HepG2 (cell line): ENCODE results near the gene SYNE1. TPM values are rescaled to one million over a fixed set of nuclear protein-coding genes. Genes with fewer than 3 reads are reported as not detected.
A peak's percentile ranks its signal among the peaks of the same experiment; 100 is the strongest.

Experiments used
- BHLHE40 ChIP-seq: IDR thresholded peaks from 2 replicates; pipeline ENCODE4 v1.6.1; 2011; ENCODE audit warnings: low read length, improper control_type of control experiment
- CENPBD1 ChIP-seq: sonication (generic); formaldehyde crosslinking; IDR thresholded peaks from 2 replicates; pipeline ENCODE4 v1.8.0; 2022; ENCODE audit warnings: missing genetic modification reagents, low read depth, mild to moderate bottlenecking, borderline replicate concordance
- FOSL1 ChIP-seq: sonication (generic); formaldehyde crosslinking; IDR thresholded peaks from 2 replicates; pipeline ENCODE4 v1.9.0; 2021; ENCODE audit warnings: missing genetic modification reagents, borderline replicate concordance
- GPN1 ChIP-seq: sonication (generic); formaldehyde crosslinking; IDR thresholded peaks from 2 replicates; pipeline ENCODE4 v1.5.1; 2020; ENCODE audit warnings: missing genetic modification reagents, borderline replicate concordance
- HNRNPUL1 ChIP-seq: fragments of 200-400 bp; formaldehyde crosslinking; IDR thresholded peaks from 2 replicates; pipeline ENCODE4 v1.6.1; 2017; ENCODE audit warnings: low read depth, mild to moderate bottlenecking, low read length, moderate library complexity
- KMT2B ChIP-seq: IDR thresholded peaks from 2 replicates; pipeline ENCODE4 v1.6.1; 2016; ENCODE audit warnings: missing genetic modification reagents, missing compliant biosample characterization
- MLX ChIP-seq: IDR thresholded peaks from 2 replicates; pipeline ENCODE4 v1.6.1; 2016
- PAWR ChIP-seq: sonication (generic); formaldehyde crosslinking; IDR thresholded peaks from 2 replicates; pipeline ENCODE4 v1.4.0; 2020; ENCODE audit warnings: missing genetic modification reagents, mild to moderate bottlenecking, borderline replicate concordance
- SMYD3 ChIP-seq: sonication (generic); formaldehyde crosslinking; IDR thresholded peaks from 2 replicates; pipeline ENCODE4 v1.8.1; 2023; ENCODE audit warnings: mild to moderate bottlenecking, missing genetic modification reagents
- SOX5 ChIP-seq: IDR thresholded peaks from 2 replicates; pipeline ENCODE4 v1.6.1; 2016; ENCODE audit warnings: borderline replicate concordance
- SPEN ChIP-seq: sonication (generic); formaldehyde crosslinking; IDR thresholded peaks from 2 replicates; pipeline ENCODE4 v1.5.1; 2020; ENCODE audit warnings: low read depth, mild to moderate bottlenecking, missing genetic modification reagents
- ZBTB20 ChIP-seq: sonication (generic); formaldehyde crosslinking; IDR thresholded peaks from 2 replicates; pipeline ENCODE4 v1.8.1; 2023; ENCODE audit warnings: missing genetic modification reagents, low read depth, mild to moderate bottlenecking, borderline replicate concordance
- ZBTB46 ChIP-seq: sonication (generic); formaldehyde crosslinking; IDR thresholded peaks from 2 replicates; pipeline ENCODE4 v1.4.0; 2020; ENCODE audit warnings: mild to moderate bottlenecking, missing genetic modification reagents, borderline replicate concordance
- ZFP41 ChIP-seq: sonication (generic); formaldehyde crosslinking; IDR thresholded peaks from 2 replicates; pipeline ENCODE4 v1.4.0; 2020; ENCODE audit warnings: mild to moderate bottlenecking, missing genetic modification reagents, borderline replicate concordance
- ZNF614 ChIP-seq: IDR thresholded peaks from 2 replicates; pipeline ENCODE4 v1.6.1; 2018; ENCODE audit warnings: missing biosample characterization, missing genetic modification reagents, inconsistent platforms, borderline replicate concordance
- ZNF780A ChIP-seq: sonication (generic); formaldehyde crosslinking; IDR thresholded peaks from 2 replicates; pipeline ENCODE4 v1.8.0; 2022; ENCODE audit warnings: mild to moderate bottlenecking, missing genetic modification reagents, moderate library complexity
- ZNF879 ChIP-seq: sonication (generic); formaldehyde crosslinking; IDR thresholded peaks from 2 replicates; pipeline ENCODE4 v1.8.1; 2023; ENCODE audit warnings: missing genetic modification reagents
- polyA plus RNA-seq, 8 experiments: library from polyadenylated mRNA; depleted of rRNA in 3 of 8; stranded (reverse) in 7 of 8; unstranded in 1 of 8; fragments of >200 nt; fragmentation: Illumina TruSeq in 4 of 8; extraction: Trizol in 4 of 8; gene quantifications; 2 replicates each; pipeline versions ENCODE4 v1.2.1 to v1.2.3, GENCODE V29; 2011 to 2016; ENCODE audit warnings: low read depth in 4 of 8, missing spikeins in 1 of 8, mixed read lengths in 1 of 8; ENCODE audit not compliant: insufficient read depth in 1 of 8
- total RNA-seq, 5 experiments: library from RNA; depleted of rRNA; stranded (reverse); fragments of >200 nt; fragmentation: Illumina TruSeq; extraction: Trizol; gene quantifications; 2 replicates each; pipeline ENCODE4 v1.2.3, GENCODE V29; 2016; ENCODE audit warnings: low read depth in 1 of 5
- TF ChIP-seq, protein P1 (sequence below): sonication (generic); formaldehyde crosslinking; conservative IDR thresholded peaks from 2 replicates; pipeline ENCODE4 v1.8.0; 2022; ENCODE audit warnings: mild to moderate bottlenecking, moderate library complexity, missing genetic modification reagents
- TF ChIP-seq, protein P2 (sequence below): sonication (generic); formaldehyde crosslinking; IDR thresholded peaks from 2 replicates; pipeline ENCODE4 v1.4.0; 2020; ENCODE audit warnings: missing genetic modification reagents; ENCODE audit errors: not compliant biosample characterization
- TF ChIP-seq, protein P3 (sequence below): sonication (generic); formaldehyde crosslinking; IDR thresholded peaks from 2 replicates; pipeline ENCODE4 v1.4.0; 2020; ENCODE audit warnings: missing genetic modification reagents

The SYNE1 gene
- total and polyA plus RNA-seq, 2 of the 13 experiments (the other 11 are each of a cell fraction or from before 2014, with no cell fraction given): 5.5 to 15.9 TPM

DNA sequence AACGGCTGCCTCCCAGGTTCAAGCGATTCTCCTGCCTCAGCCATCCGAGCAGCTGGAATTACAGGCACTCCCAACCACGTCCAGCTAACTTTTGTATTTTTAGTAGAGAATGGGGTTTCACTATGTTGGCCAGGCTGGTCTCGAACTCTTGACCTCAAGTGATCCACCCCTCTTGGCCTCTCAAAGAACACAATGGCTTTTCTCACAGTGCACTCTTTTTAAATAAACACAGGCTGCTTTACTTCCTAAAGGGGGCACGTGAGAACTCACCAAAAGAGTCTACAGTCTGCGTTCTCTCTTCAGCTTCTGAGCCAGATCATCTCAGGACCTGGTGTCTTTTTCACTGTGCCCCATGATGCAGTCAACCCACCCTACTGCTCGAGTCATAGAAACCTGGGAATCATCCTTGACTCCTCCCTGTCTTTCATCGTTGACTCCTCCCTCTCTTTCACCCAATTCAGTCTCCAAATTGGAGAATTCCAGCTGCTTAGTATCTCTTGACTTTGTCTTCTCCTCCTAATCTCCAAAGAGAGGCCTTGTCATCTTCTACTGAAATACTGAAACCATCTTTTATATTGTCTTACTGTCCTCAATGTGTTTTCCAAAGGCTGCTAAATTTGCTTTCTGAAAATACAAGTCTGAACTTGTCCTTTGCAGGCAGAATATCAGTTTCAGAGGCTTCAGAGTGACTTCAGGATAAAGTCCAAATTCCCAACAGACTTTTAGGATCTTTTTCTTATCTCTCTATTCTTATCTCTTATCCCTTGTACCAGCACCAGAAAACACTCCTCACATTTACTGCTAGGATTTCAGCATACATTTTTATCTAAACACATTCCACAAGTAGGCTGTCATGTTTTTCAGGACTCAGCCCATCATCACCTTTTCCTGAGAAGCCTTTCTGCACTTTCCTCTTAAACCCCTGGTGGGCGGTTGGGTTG, 323.4 kb downstream of the SYNE1 start (continued):
- TF ChIP-seq, protein P1, sequence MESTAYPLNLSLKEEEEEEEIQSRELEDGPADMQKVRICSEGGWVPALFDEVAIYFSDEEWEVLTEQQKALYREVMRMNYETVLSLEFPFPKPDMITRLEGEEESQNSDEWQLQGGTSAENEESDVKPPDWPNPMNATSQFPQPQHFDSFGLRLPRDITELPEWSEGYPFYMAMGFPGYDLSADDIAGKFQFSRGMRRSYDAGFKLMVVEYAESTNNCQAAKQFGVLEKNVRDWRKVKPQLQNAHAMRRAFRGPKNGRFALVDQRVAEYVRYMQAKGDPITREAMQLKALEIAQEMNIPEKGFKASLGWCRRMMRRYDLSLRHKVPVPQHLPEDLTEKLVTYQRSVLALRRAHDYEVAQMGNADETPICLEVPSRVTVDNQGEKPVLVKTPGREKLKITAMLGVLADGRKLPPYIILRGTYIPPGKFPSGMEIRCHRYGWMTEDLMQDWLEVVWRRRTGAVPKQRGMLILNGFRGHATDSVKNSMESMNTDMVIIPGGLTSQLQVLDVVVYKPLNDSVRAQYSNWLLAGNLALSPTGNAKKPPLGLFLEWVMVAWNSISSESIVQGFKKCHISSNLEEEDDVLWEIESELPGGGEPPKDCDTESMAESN (CRISPR knock-in tag): 0 out of 2 replicates have a peak, but pooled peaks have one; percentile 24
- TF ChIP-seq ZBTB46 (no peak), ZFP41 (no peak), ZNF879 (CRISPR knock-in tag) (no peak), SOX5 (CRISPR knock-in tag) (peak; percentile 57; the same call in 1 of the 2 replicates), ZNF780A (CRISPR knock-in tag) (no peak), ZBTB20 (0 out of 2 replicates have a peak, but pooled peaks have one; percentile 22), HNRNPUL1 (no peak), MLX (no peak), ZNF614 (0 out of 2 replicates have a peak, but pooled peaks have one; percentile 37), FOSL1 (CRISPR knock-in tag) (no peak), SMYD3 (CRISPR knock-in tag) (no peak), CENPBD1 (CRISPR knock-in tag) (no peak), KMT2B (CRISPR knock-in tag) (no peak), BHLHE40 (0 out of 2 replicates have a peak, but pooled peaks have one; percentile 43), SPEN (CRISPR knock-in tag) (0 out of 2 replicates have a peak, but pooled peaks have one; percentile 33), GPN1 (CRISPR knock-in tag) (no peak), PAWR (CRISPR knock-in tag) (no peak)
- TF ChIP-seq, protein P2, sequence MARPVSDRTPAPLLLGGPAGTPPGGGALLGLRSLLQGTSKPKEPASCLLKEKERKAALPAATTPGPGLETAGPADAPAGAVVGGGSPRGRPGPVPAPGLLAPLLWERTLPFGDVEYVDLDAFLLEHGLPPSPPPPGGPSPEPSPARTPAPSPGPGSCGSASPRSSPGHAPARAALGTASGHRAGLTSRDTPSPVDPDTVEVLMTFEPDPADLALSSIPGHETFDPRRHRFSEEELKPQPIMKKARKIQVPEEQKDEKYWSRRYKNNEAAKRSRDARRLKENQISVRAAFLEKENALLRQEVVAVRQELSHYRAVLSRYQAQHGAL: no peak
- TF ChIP-seq, protein P3, sequence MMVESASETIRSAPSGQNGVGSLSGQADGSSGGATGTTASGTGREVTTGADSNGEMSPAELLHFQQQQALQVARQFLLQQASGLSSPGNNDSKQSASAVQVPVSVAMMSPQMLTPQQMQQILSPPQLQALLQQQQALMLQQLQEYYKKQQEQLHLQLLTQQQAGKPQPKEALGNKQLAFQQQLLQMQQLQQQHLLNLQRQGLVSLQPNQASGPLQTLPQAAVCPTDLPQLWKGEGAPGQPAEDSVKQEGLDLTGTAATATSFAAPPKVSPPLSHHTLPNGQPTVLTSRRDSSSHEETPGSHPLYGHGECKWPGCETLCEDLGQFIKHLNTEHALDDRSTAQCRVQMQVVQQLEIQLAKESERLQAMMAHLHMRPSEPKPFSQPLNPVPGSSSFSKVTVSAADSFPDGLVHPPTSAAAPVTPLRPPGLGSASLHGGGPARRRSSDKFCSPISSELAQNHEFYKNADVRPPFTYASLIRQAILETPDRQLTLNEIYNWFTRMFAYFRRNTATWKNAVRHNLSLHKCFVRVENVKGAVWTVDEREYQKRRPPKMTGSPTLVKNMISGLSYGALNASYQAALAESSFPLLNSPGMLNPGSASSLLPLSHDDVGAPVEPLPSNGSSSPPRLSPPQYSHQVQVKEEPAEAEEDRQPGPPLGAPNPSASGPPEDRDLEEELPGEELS (CRISPR knock-in tag): peak; percentile 16; the same call in 1 of the 2 replicates
